Duodenal mucosa (tissue), 2 donors: Measurements from ENCODE around the gene LRRC45.

Source experiments
- H3K27ac ChIP-seq: one replicate; pipeline ENCODE4 v1.7.0; 2013; ENCODE audit warnings: low read depth, low read length
- H3K27me3 ChIP-seq, 2 donors: one replicate each; pipeline ENCODE4 v1.7.0; 2013; ENCODE audit warnings: low read length in 2 of 2, control low read depth in 1 of 2; ENCODE audit not compliant: insufficient read depth in 2 of 2, control insufficient read depth in 1 of 2
- H3K36me3 ChIP-seq, 2 donors: one replicate each; pipeline ENCODE4 v1.7.0; 2013; ENCODE audit warnings: low read length in 2 of 2, control low read depth in 1 of 2; ENCODE audit not compliant: insufficient read depth in 2 of 2, control insufficient read depth in 1 of 2
- H3K4me1 ChIP-seq, 2 donors: one replicate each; pipeline ENCODE4 v1.7.0; 2013; ENCODE audit warnings: low read length in 2 of 2, control low read depth in 1 of 2; ENCODE audit not compliant: insufficient read depth in 2 of 2, control insufficient read depth in 1 of 2
- H3K4me3 ChIP-seq, 2 donors: one replicate each; pipeline ENCODE4 v1.7.0; 2013; ENCODE audit warnings: low read length in 2 of 2, low read depth in 1 of 2
- H3K9ac ChIP-seq, 2 donors: one replicate each; pipeline ENCODE4 v1.7.0; 2013; ENCODE audit warnings: low read length in 2 of 2, low read depth in 1 of 2
- H3K9me3 ChIP-seq, 2 donors: one replicate each; pipeline ENCODE4 v1.7.0; 2013; ENCODE audit warnings: low read length in 2 of 2, control low read depth in 1 of 2; ENCODE audit not compliant: control insufficient read depth in 1 of 2

The LRRC45 gene

GRCh38 chr17:82019690-82020571 lies 3.2 kb upstream of the LRRC45 start:
- peaks cover 25 to 43% of the 10 kb centered on the region in 2 donors for H3K4me1 ChIP-seq
- H3K27me3 ChIP-seq: no peaks in the 10 kb centered on the region
- H3K9ac ChIP-seq: no peak overlapping the region
- H3K27ac ChIP-seq: no peak overlapping the region
- no peak overlapping the region for H3K4me3 ChIP-seq
- no peaks in the 10 kb centered on the region for H3K9me3 ChIP-seq
- peaks cover 4 to 7% of the 10 kb centered on the region in 2 donors for H3K36me3 ChIP-seq

- H3K27ac ChIP-seq: no peak overlapping the region
- peak overlapping the region in 1 of 2 donors; percentile 86 for H3K9ac ChIP-seq
- peak overlapping the region in 1 of 2 donors; percentile 81 for H3K4me3 ChIP-seq
- H3K36me3 ChIP-seq: peaks cover 4 to 7% of the 10 kb centered on the region in 2 donors
- no peaks in the 10 kb centered on the region for H3K9me3 ChIP-seq
- no peaks in the 10 kb centered on the region for H3K27me3 ChIP-seq
- H3K4me1 ChIP-seq: peaks cover 25 to 44% of the 10 kb centered on the region in 2 donors
Measured at GRCh38 chr17:82020572-82021106, 2.5 kb upstream of the LRRC45 start.

DNA sequence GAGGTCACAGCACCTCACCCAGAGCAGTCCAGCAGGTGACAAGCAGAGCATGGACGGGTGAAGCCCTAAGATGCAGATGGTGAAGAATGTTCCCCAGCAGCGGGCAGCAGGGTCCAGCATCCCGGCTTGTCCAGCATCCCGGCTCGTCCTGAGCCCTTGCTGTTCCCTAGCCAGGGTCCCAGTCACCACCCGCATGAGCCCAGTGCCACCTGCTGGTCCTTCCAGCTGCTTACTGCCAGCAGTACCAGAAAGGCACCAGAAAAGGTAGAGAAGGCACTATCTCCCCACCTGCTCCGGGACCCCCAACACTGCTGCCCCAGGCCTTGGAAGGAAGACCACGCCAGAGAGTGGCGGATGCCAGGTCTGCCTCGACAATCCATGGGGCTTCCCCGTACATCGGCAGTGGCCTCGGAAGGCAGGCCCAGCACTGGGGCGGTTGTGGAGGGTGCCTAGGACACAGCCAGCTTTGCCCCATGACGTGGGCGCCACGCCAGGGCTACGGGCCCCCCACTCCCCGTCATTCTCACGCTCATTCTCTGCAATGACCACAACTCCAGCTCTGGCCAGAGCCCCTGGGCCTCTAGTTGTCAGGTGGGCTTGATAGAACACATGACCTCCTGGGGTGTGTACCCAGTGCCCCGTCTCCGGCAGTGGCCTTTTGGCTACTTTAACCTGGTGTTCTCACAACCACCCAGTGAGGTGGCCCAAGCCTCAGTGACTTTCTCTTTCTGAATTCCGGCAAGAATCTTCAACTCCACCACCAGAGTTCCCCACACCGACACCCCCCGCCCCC lies 1.8 kb upstream of the LRRC45 start:
- no peak overlapping the region for H3K27ac ChIP-seq
- peak overlapping the region; percentile 80 to 86 for H3K9ac ChIP-seq
- peak overlapping the region; percentile 81 to 85 for H3K4me3 ChIP-seq
- no peaks in the 10 kb centered on the region for H3K27me3 ChIP-seq
- H3K4me1 ChIP-seq: peaks cover 25 to 44% of the 10 kb centered on the region in 2 donors
- H3K36me3 ChIP-seq: peaks cover 4 to 7% of the 10 kb centered on the region in 2 donors
- H3K9me3 ChIP-seq: no peaks in the 10 kb centered on the region

- peak overlapping the region; percentile 36 for H3K27ac ChIP-seq
Measured at GRCh38 chr17:82021900-82022309, 1.2 kb upstream of the LRRC45 start.

DNA sequence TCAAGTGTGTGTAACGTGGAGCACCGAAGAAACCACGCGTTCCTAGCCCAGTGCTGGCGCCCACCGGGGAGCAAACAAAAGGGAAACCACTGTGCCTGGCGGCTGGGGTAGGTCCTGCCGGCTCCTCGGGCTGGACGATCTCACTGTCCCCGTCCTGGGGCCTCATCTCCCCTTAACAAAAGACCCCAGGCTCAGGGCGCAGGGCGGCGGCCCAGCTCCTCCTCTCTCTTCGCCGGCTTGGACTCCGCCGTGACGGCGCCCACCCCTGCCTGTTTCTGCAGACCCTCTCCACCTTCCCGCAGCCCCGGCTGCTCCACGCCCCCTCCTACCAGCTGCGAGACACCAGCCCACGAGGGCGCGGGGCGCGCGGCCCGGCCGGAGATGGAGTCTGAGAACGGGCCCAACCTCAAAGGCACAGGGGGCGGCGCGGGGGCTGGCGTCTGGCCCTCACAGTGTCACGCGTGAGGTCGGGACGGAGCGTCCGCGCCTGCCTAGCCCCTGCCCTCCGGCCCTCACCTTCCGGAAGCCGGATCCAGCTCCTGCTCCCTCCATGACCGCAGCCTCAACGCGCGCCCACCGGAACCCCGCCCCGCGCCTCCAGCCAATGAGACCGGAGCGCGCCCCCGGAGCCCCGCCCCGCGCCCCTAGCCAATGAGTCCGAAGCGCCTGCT lies 660 bp upstream of the LRRC45 start, which contains the start of gene CENPX:
TSS of gene CENPX (minus strand) at position 569 of the 671 bp plus-strand sequence. CDS start at position 552, 17 bp downstream.
- peak within 1 kb of the TSS; percentile 85 to 88 for H3K4me3 ChIP-seq
- H3K4me1 ChIP-seq: peaks cover 25 to 44% of the 10 kb centered on the region in 2 donors
- peak within 1 kb of the TSS; percentile 80 to 86 for H3K9ac ChIP-seq
- H3K27me3 ChIP-seq: no peaks in the 10 kb centered on the region
- peak within 1 kb of the TSS; percentile 36 for H3K27ac ChIP-seq
- peaks cover 4 to 7% of the 10 kb centered on the region in 2 donors for H3K36me3 ChIP-seq
- no peaks in the 10 kb centered on the region for H3K9me3 ChIP-seq

More at GRCh38 chr17:82021900-82022309, 1.2 kb upstream of the LRRC45 start:
- Histone ChIP-seq H3K4me1 (peaks cover 25 to 44% of the 10 kb centered on the region in 2 donors), H3K9me3 (no peaks in the 10 kb centered on the region), H3K4me3 (peak overlapping the region; percentile 81 to 85), H3K27me3 (no peaks in the 10 kb centered on the region), H3K36me3 (peaks cover 4 to 7% of the 10 kb centered on the region in 2 donors), H3K9ac (peak overlapping the region; percentile 80 to 86)

DNA sequence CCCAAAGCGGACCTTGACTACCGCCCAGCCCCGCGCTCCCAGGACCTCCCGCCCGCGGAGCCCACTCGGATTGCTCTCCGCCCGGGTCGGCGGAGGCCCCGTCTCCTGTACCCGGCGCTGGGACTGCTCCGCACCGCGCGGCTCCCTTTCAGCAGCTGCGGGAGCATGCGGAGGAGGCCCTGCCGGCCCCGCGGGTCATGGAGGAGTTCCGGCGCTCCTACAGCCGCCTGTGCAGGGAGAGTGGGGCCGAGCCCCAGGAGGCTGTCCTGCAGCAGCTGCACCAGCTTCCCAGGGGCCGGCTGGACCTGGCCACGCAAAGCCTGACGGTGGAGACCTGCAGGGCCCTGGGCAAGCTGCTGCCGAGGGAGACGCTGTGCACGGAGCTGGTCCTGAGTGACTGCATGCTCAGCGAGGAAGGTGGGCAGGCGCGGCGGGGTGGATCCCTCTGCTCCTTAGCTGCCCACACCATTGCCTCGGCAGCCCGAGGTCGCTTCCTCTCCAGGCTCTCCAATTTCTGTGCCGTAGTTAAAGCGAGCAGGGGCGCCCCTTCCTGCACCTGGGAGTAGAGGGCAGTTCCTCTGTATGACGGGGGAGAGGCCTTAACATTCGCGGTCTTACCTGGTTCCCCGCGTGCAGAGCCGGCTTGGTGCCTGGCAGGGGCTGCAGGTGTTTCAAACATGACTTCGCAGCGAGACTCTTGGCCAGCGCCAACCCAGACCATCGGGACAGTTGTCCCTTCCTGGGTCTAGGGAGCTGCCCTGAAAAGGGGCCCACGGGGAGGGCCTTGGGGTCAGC lies 539 bp downstream of the LRRC45 start:
- Histone ChIP-seq H3K36me3 (peaks cover 2% of the 10 kb centered on the region in 2 donors), H3K4me1 (peaks cover 25 to 44% of the 10 kb centered on the region in 2 donors), H3K27ac (no peak overlapping the region), H3K9ac (peak overlapping the region; percentile 60 to 63), H3K4me3 (peak overlapping the region; percentile 81 to 88), H3K27me3 (no peaks in the 10 kb centered on the region), H3K9me3 (no peaks in the 10 kb centered on the region)

DNA sequence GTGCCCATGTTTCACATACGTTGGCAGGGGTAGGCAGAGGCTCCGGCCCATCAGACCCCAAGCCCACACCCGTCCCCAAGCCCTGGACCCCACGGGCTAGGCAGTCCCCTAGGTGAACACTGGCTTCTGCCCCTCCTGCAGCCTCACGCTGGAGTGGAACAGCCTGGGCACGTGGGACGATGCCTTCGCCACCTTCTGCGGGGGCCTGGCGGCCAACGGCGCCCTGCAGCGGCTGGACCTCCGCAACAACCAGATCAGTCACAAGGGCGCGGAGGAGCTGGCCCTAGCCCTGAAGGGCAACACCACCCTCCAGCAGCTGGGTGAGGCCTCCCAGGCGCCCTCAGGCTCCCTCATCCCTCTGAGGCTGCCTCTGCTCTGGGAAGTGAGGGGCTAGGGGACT lies 1.8 kb downstream of the LRRC45 start:
- peaks cover 26 to 41% of the 10 kb centered on the region in 2 donors for H3K4me1 ChIP-seq
- no peaks in the 10 kb centered on the region for H3K36me3 ChIP-seq
- H3K4me3 ChIP-seq: no peak overlapping the region
- no peaks in the 10 kb centered on the region for H3K9me3 ChIP-seq
- H3K9ac ChIP-seq: no peak overlapping the region
- H3K27ac ChIP-seq: no peak overlapping the region
- no peaks in the 10 kb centered on the region for H3K27me3 ChIP-seq

DNA sequence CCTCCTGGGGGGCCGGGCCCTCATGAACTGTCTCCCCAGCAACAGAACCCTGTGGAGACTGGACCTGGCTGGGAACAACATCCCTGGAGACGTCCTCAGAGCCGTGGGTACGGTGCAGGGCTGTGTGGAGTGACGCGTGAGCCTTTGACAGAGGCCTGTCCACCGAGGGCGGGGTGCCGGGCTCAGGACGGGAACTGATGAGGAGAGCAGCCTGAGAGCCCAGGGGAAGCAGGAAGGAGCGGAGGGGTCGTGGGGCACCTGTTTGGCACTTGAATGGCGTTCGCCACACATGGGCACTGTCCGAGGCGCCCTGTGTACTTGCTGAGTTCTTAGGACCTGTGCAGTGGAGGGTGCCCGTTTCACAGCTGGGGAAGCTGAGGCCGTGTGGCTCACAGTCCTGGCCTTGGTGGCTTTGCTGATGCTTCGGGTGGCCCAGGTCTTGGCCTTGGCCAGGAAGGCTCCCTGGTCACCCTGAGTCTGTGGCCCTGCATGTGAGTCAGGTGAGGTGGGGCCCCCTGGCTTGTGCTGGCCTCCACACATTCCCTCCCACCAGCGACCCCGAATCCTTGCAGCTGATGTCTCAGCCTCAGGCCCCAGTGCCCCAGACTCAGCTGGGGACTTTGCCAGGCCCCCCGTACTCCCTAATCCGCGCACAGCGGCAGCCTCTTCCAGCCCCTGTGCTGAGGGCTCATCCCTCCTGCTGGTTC lies 2.4 kb downstream of the LRRC45 start:
- Histone ChIP-seq H3K9ac (no peak overlapping the region), H3K4me3 (no peak overlapping the region), H3K27ac (no peak overlapping the region), H3K27me3 (no peaks in the 10 kb centered on the region), H3K9me3 (no peaks in the 10 kb centered on the region), H3K36me3 (no peaks in the 10 kb centered on the region), H3K4me1 (peaks cover 26 to 41% of the 10 kb centered on the region in 2 donors)
